Fibroblast of lung (primary cell): ENCODE results near the gene SPRR4.

Experiments
- CTCF ChIP-seq, 2 donors: IDR thresholded peaks in 1 of 2; conservative IDR thresholded peaks in 1 of 2; 1 replicate in 1 of 2; 2 replicates in 1 of 2; pipeline ENCODE4 v1.5.1; 2011 to 2012; ENCODE audit warnings: low read length in 2 of 2, control low read depth in 1 of 2, inconsistent platforms in 1 of 2, low read depth in 1 of 2, mild to moderate bottlenecking in 1 of 2
- EZH2 ChIP-seq: IDR thresholded peaks from 2 replicates; pipeline ENCODE4 v1.5.1; 2012; ENCODE audit warnings: low read length, control low read depth, mild to moderate bottlenecking; ENCODE audit errors: missing control alignments

DNA sequence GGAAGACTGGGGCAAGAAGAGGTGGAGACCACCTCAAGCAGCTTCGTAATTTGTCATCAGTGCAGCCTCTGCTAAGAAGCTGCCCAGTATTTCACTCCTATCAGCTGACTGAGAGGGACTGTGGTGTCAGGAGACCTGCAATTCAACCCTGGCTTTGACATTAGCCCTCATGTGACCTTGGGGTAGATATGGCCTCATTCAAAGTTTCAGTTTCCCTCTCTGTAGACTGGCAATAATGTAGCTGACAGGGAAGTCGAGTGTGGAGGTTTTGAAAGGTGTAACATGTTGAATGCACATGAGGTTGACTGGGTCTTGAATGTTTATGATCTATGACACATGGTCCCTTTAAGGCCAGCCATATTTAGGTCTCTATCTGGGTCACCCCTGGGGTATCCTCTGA lies 2.2 kb upstream of the SPRR4 start:
- TF ChIP-seq CTCF (conservative IDR thresholded peaks at IDR 0.05 in 1 of 2, IDR thresholded peaks at IDR 0.05 in 1 of 2; ENCODE audit: low read depth in 1 of 2, low read length in 2 of 2) (no peak), EZH2 (no peak)
